Endothelial cell of umbilical vein (primary cell): ENCODE measurements around the gene RNF40. TPM values are rescaled to one million over a fixed set of nuclear protein-coding genes. Genes with fewer than 3 reads are reported as not detected.

ENCODE experiments used
- BruUV-seq: library from RNA; stranded (reverse); fragments of 400-500 nt; replicated peaks from 2 replicates; lab custom pipeline; 2021; lab: Mats Ljungman, UMichigan
- CTCF ChIA-PET: fragments of 300-600, 350-600 bp; sonication (Branson Sonifier 250); formaldehyde crosslinking; loops from one replicate; lab custom pipeline; 2021; ENCODE audit warnings: antibody characterized with exemption, inconsistent platforms; lab: Charles Lee
- POLR2A ChIA-PET: fragments of 300-600, 350-600 bp; sonication (Branson Sonifier 250); formaldehyde crosslinking; loops from one replicate; lab custom pipeline; 2021; ENCODE audit warnings: antibody characterized with exemption, inconsistent platforms; lab: Charles Lee
- DNase-seq: peaks from one replicate; pipeline ENCODE4 v3.0.0-alpha.2; 2011; ENCODE audit warnings: low read depth, low spot score
- FAIRE-seq: peaks from 2 replicates; lab custom pipeline; 2011; peaks lifted over from hg19 to GRCh38; lab: Jason Lieb, UNC
- H2AFZ ChIP-seq: 2 replicates; pipeline ENCODE4 v1.6.0; 2012; ENCODE audit warnings: low read depth, low read length, control low read depth, inconsistent platforms
- H3K27ac ChIP-seq: 2 replicates; pipeline ENCODE4 v1.5.1; 2011; ENCODE audit warnings: low read depth, mild to moderate bottlenecking, control low read depth, low read length, moderate library complexity; ENCODE audit not compliant: insufficient read depth
- H3K27me3 ChIP-seq, 2 experiments: 2 replicates each; pipeline versions ENCODE4 v1.6.0 to v1.6.1; 2011; ENCODE audit warnings: low read length in 2 of 2, mixed read lengths in 1 of 2; ENCODE audit not compliant: control insufficient read depth in 2 of 2, insufficient read depth in 2 of 2
- H3K36me3 ChIP-seq, 2 experiments: 2 replicates in 1 of 2; 3 replicates in 1 of 2; pipeline ENCODE4 v1.5.1; 2011; ENCODE audit warnings: low read length in 2 of 2, mild to moderate bottlenecking in 1 of 2, moderate library complexity in 1 of 2; ENCODE audit not compliant: control insufficient read depth in 2 of 2, insufficient read depth in 2 of 2; ENCODE audit errors: extremely low read depth in 1 of 2
- H3K4me1 ChIP-seq: 3 replicates; pipeline ENCODE4 v1.5.1; 2011; ENCODE audit warnings: mild to moderate bottlenecking, low read length; ENCODE audit not compliant: control insufficient read depth, insufficient read depth; ENCODE audit errors: extremely low read depth
- H3K4me2 ChIP-seq: 2 replicates; pipeline ENCODE4 v1.6.1; 2011; ENCODE audit warnings: low read length, control low read depth, mixed read lengths; ENCODE audit not compliant: insufficient read depth
- H3K4me3 ChIP-seq, 3 experiments: fragments of 200-600 bp in 1 of 3; sonication (generic), shearing (Covaris generic) in 1 of 3; replicated peaks in 1 of 3; 2 replicates each; pipeline ENCODE4 v1.5.1; 2011 to 2016; ENCODE audit warnings: control low read depth in 3 of 3, low read length in 3 of 3, mild to moderate bottlenecking in 2 of 3, inconsistent platforms in 1 of 3, low read depth in 1 of 3, moderate library complexity in 1 of 3; ENCODE audit not compliant: insufficient read depth in 1 of 3
- H3K79me2 ChIP-seq: 2 replicates; pipeline ENCODE4 v1.6.0; 2012; ENCODE audit warnings: low read length, inconsistent platforms; ENCODE audit not compliant: control insufficient read depth, insufficient read depth
- H3K9ac ChIP-seq: replicated peaks from 2 replicates; pipeline ENCODE3; 2011; ENCODE audit warnings: low read length, control low read depth; ENCODE audit not compliant: insufficient read depth; ENCODE audit errors: extremely low read depth
- H3K9me1 ChIP-seq: replicated peaks from 3 replicates; pipeline ENCODE4 v1.6.0; 2011; ENCODE audit warnings: mild to moderate bottlenecking, low read length; ENCODE audit not compliant: control insufficient read depth, insufficient read depth; ENCODE audit errors: extremely low read depth
- H3K9me3 ChIP-seq: replicated peaks from 2 replicates; pipeline ENCODE4 v1.5.1; 2012; ENCODE audit warnings: low read length, inconsistent platforms; ENCODE audit not compliant: control insufficient read depth, insufficient read depth
- H4K20me1 ChIP-seq: replicated peaks from 2 replicates; pipeline ENCODE3; 2011; ENCODE audit warnings: mild to moderate bottlenecking, low read length; ENCODE audit not compliant: control insufficient read depth, insufficient read depth; ENCODE audit errors: extremely low read depth
- CTCF ChIP-seq, 2 donors: IDR thresholded peaks; 1 replicate in 1 of 2; 2 replicates in 1 of 2; pipeline ENCODE4 v1.5.1; 2011; ENCODE audit warnings: low read length in 2 of 2, mild to moderate bottlenecking in 2 of 2, moderate library complexity in 2 of 2, control low read depth in 1 of 2, inconsistent platforms in 1 of 2, low read depth in 1 of 2; ENCODE audit not compliant: insufficient read depth in 1 of 2; ENCODE audit errors: extremely low read depth in 1 of 2
- EZH2 ChIP-seq: IDR thresholded peaks from 2 replicates; pipeline ENCODE4 v1.6.1; 2012; ENCODE audit warnings: borderline replicate concordance, low read depth, mild to moderate bottlenecking, moderate library complexity, low read length, inconsistent platforms; ENCODE audit not compliant: severe bottlenecking
- FOS ChIP-seq: IDR thresholded peaks from 2 replicates; pipeline ENCODE4 v1.6.1; 2011; ENCODE audit warnings: mild to moderate bottlenecking, low read length, moderate library complexity, borderline replicate concordance; ENCODE audit not compliant: insufficient read depth
- GATA2 ChIP-seq: IDR thresholded peaks from 2 replicates; pipeline ENCODE4 v1.7.0; 2011; ENCODE audit warnings: low read depth, mild to moderate bottlenecking, moderate library complexity, mixed read lengths, low read length; ENCODE audit not compliant: insufficient read length, insufficient read depth
- JUN ChIP-seq: IDR thresholded peaks from 2 replicates; pipeline ENCODE4 v1.6.1; 2011; ENCODE audit warnings: borderline replicate concordance, low read depth; ENCODE audit not compliant: insufficient read length, insufficient read depth
- MAX ChIP-seq: IDR thresholded peaks from 2 replicates; pipeline ENCODE4 v1.6.1; 2011; ENCODE audit not compliant: insufficient read depth, insufficient read length
- MYC ChIP-seq: IDR thresholded peaks from one replicate; pipeline ENCODE4 v1.6.1; 2011; ENCODE audit warnings: mild to moderate bottlenecking, low read depth, low read length
- POLR2A ChIP-seq: IDR thresholded peaks from 2 replicates; pipeline ENCODE4 v1.6.1; 2012; ENCODE audit warnings: low read depth, mild to moderate bottlenecking, control low read depth, low read length
- POLR2AphosphoS5 ChIP-seq: IDR thresholded peaks from 2 replicates; pipeline ENCODE4 v1.6.1; 2012; ENCODE audit warnings: low read depth, mild to moderate bottlenecking, control low read depth, low read length, moderate library complexity; ENCODE audit not compliant: insufficient read depth
- dilution Hi-C: fragments of 300-500 bp; cut with MboI; formaldehyde crosslinking; loops from one replicate; pipeline ENCODE4 v1.15.0; 2019; ENCODE audit warnings: low sequenced_read_pairs; ENCODE audit not compliant: extremely low pct_ligation_motif_present
- intact Hi-C: fragments of 100-400 bp; cut with micrococcal nuclease; formaldehyde crosslinking; loops from one replicate; pipeline ENCODE4 v1.10.0; 2022
- polyA plus RNA-seq, 4 experiments: library from polyadenylated mRNA; depleted of rRNA in 3 of 4; stranded (reverse) in 3 of 4; unstranded in 1 of 4; fragments of >200 nt; gene quantifications; 2 replicates each; pipeline versions ENCODE4 v1.2.1 to v1.2.3, GENCODE V29; 2011 to 2012; ENCODE audit warnings: missing spikeins in 1 of 4
- total RNA-seq: library from RNA; stranded (reverse); gene quantifications from 2 replicates; pipeline ENCODE4 v1.2.3, GENCODE V29; 2021

Gene RNF40
- total and polyA plus RNA-seq, 2 donors (not counting 3 experiments of a cell fraction or from before 2014, with no cell fraction given): 60.5 to 102 TPM

- BruUV-seq: no TSS peak
- TF ChIP-seq POLR2A (no peak), GATA2 (no peak), MYC (no peak), EZH2 (no peak), FOS (peak; percentile 52), CTCF (IDR thresholded peaks at IDR 0.05; ENCODE audit: extremely low read depth in 1 of 2, insufficient read depth in 1 of 2, low read depth in 1 of 2, low read length in 2 of 2) (no peak), POLR2AphosphoS5 (no peak), MAX (no peak), JUN (peak; percentile 46)
- ChIA-PET POLR2A (no interaction called here), CTCF (interaction anchor here (0.6 to 1.4 kb wide), 2 partner anchors 10 to 56 kb away, joined by 3 to 5 read pairs; no protein-coding TSS in a partner anchor)
- FAIRE-seq (peak; percentile 97), DNase-seq (peak; percentile 83)
- no peak overlapping the region for H2AFZ ChIP-seq
- H3K4me1 ChIP-seq: peaks cover 20% of the 10 kb centered on the region
- H3K36me3 ChIP-seq: peaks cover 14 to 32% of the 10 kb centered on the region in 2 experiments
- H3K79me2 ChIP-seq: no peaks in the 10 kb centered on the region
- peak overlapping the region; percentile 49 for H3K9ac ChIP-seq
- H3K9me3 ChIP-seq: no peaks in the 10 kb centered on the region
- dilution Hi-C loops (no loop called here), intact Hi-C loops (loop anchor here (2.0 kb wide), 1 partner anchor 73 kb away; no protein-coding TSS in a partner anchor)
- H3K27ac ChIP-seq: peak overlapping the region; percentile 83
- H3K27me3 ChIP-seq: no peaks in the 10 kb centered on the region
- no peaks in the 10 kb centered on the region for H3K9me1 ChIP-seq
- no peak overlapping the region for H3K4me3 ChIP-seq
- H3K4me2 ChIP-seq: peak overlapping the region; percentile 34
- H4K20me1 ChIP-seq: no peaks in the 10 kb centered on the region
These were observed 20.6 kb upstream of the RNF40 start for GRCh38 chr16:30741461-30741914.
